HEK293 (cell line): ENCODE results near the gene MASP2.
"Not testable (repeated sequence)": the region's sequence is repeated elsewhere in the genome, so short reads cannot be mapped to it uniquely, and the experiment has no call there.

Source experiments
- CTCF ChIA-PET: fragments of 350-600 bp; formaldehyde crosslinking; extraction: SDS; loops from one replicate; lab custom pipeline; 2021; ENCODE audit warnings: antibody characterized with exemption; lab: Yijun Ruan, JAX
- POLR2A ChIA-PET: fragments of 300-600 bp; formaldehyde crosslinking; extraction: SDS; loops from one replicate; lab custom pipeline; 2020; ENCODE audit warnings: antibody characterized with exemption, inconsistent platforms; lab: Yijun Ruan, JAX
- H3K27ac ChIP-seq: fragments of 200-500 bp; sonication (Bioruptor generic); 2 replicates; pipeline ENCODE4 v1.5.1; 2014; ENCODE audit warnings: low read depth, low read length, control low read depth, inconsistent platforms; ENCODE audit errors: extremely low read depth
- H3K36me3 ChIP-seq, 2 experiments: fragments of 200-500 bp in 1 of 2; sonication (Bioruptor generic) in 1 of 2; 1 replicate in 1 of 2; 2 replicates in 1 of 2; pipeline ENCODE4 v1.5.1; 2014 to 2017; ENCODE audit warnings: inconsistent platforms in 2 of 2, low read length in 2 of 2; ENCODE audit not compliant: control insufficient read depth in 2 of 2, insufficient read depth in 1 of 2
- H3K4me1 ChIP-seq: fragments of 200-500 bp; sonication (Bioruptor generic); 2 replicates; pipeline ENCODE4 v1.5.1; 2014; ENCODE audit warnings: mild to moderate bottlenecking, low read length, inconsistent platforms; ENCODE audit not compliant: control insufficient read depth, insufficient read depth
- H3K4me3 ChIP-seq: 2 replicates; pipeline ENCODE4 v1.5.1; 2011; ENCODE audit warnings: low read depth, mild to moderate bottlenecking, control low read depth, low read length, moderate library complexity
- H3K9me3 ChIP-seq: fragments of 200-500 bp; sonication (Bioruptor generic); 2 replicates; pipeline ENCODE4 v1.5.1; 2014; ENCODE audit warnings: low read depth, low read length, inconsistent platforms; ENCODE audit not compliant: control insufficient read depth, insufficient read depth
- KLF7 ChIP-seq: fragments of 450-650 bp; formaldehyde crosslinking; IDR thresholded peaks from 2 replicates; pipeline ENCODE4 v1.5.1; 2016; ENCODE audit warnings: missing biosample characterization, missing genetic modification characterization, borderline replicate concordance
- PRDM10 ChIP-seq: fragments of 450-650 bp; formaldehyde crosslinking; IDR thresholded peaks from 2 replicates; pipeline ENCODE4 v1.5.1; 2016; ENCODE audit warnings: missing biosample characterization, missing genetic modification characterization
- PRDM4 ChIP-seq: fragments of 450-650 bp; formaldehyde crosslinking; IDR thresholded peaks from 2 replicates; pipeline ENCODE4 v1.5.1; 2017; ENCODE audit warnings: missing biosample characterization, missing genetic modification characterization
- ZNF140 ChIP-seq: fragments of 450-650 bp; formaldehyde crosslinking; IDR thresholded peaks from 2 replicates; pipeline ENCODE4 v1.5.1; 2016; ENCODE audit warnings: missing biosample characterization, missing genetic modification characterization
- ZNF146 ChIP-seq: fragments of 450-650 bp; formaldehyde crosslinking; IDR thresholded peaks from 2 replicates; pipeline ENCODE4 v1.5.1; 2016; ENCODE audit warnings: missing biosample characterization, missing genetic modification characterization
- ZNF16 ChIP-seq: fragments of 450-650 bp; formaldehyde crosslinking; IDR thresholded peaks from 2 replicates; pipeline ENCODE4 v1.5.1; 2016; ENCODE audit warnings: low read depth, missing biosample characterization, missing genetic modification characterization
- ZNF184 ChIP-seq: fragments of 450-650 bp; IDR thresholded peaks from 2 replicates; pipeline ENCODE4 v1.5.1; 2018; ENCODE audit warnings: missing biosample characterization, mild to moderate bottlenecking, missing genetic modification characterization
- ZNF19 ChIP-seq: fragments of 450-650 bp; formaldehyde crosslinking; IDR thresholded peaks from 2 replicates; pipeline ENCODE4; 2016; ENCODE audit warnings: missing biosample characterization, missing genetic modification characterization, low read depth
- ZNF292 ChIP-seq: fragments of 450-650 bp; formaldehyde crosslinking; IDR thresholded peaks from 2 replicates; pipeline ENCODE4 v1.5.1; 2016; ENCODE audit warnings: low read depth, missing biosample characterization, missing genetic modification characterization, borderline replicate concordance
- ZNF404 ChIP-seq: fragments of 450-650 bp; formaldehyde crosslinking; IDR thresholded peaks from 2 replicates; pipeline ENCODE4 v1.5.1; 2017; ENCODE audit warnings: missing biosample characterization, missing genetic modification characterization
- ZNF510 ChIP-seq: fragments of 450-650 bp; formaldehyde crosslinking; IDR thresholded peaks from 2 replicates; pipeline ENCODE4 v1.5.1; 2018; ENCODE audit warnings: mild to moderate bottlenecking, missing genetic modification characterization, missing biosample characterization; ENCODE audit not compliant: insufficient replicate concordance
- ZNF791 ChIP-seq: fragments of 450-650 bp; formaldehyde crosslinking; IDR thresholded peaks from 2 replicates; pipeline ENCODE4 v1.5.1; 2016; ENCODE audit warnings: missing biosample characterization, missing genetic modification characterization
- ZSCAN30 ChIP-seq: fragments of 450-650 bp; IDR thresholded peaks from 2 replicates; pipeline ENCODE4 v1.5.1; 2018; ENCODE audit warnings: missing biosample characterization, mild to moderate bottlenecking, missing genetic modification characterization, moderate library complexity
- ZSCAN4 ChIP-seq: fragments of 450-650 bp; formaldehyde crosslinking; IDR thresholded peaks from 2 replicates; pipeline ENCODE4 v1.5.1; 2017; ENCODE audit warnings: missing biosample characterization, missing genetic modification characterization
- ZXDB ChIP-seq: fragments of 450-650 bp; formaldehyde crosslinking; IDR thresholded peaks from 2 replicates; pipeline ENCODE4 v1.5.1; 2016; ENCODE audit warnings: missing biosample characterization, missing genetic modification characterization
- TF ChIP-seq, protein P1 (sequence below): fragments of 450-650 bp; formaldehyde crosslinking; IDR thresholded peaks from 2 replicates; pipeline ENCODE4 v1.5.1; 2016; ENCODE audit warnings: missing biosample characterization, missing genetic modification characterization

MASP2 gene

GRCh38 chr1:11019971-11020370, 27.1 kb downstream of the MASP2 start (continued):
- TF ChIP-seq ZXDB (tag by site-specific recombination) = no peak
- no peak for TF ChIP-seq ZSCAN30
- no peak for TF ChIP-seq ZNF16
- TF ChIP-seq ZNF791 = no peak
- no peak for TF ChIP-seq ZNF19

DNA sequence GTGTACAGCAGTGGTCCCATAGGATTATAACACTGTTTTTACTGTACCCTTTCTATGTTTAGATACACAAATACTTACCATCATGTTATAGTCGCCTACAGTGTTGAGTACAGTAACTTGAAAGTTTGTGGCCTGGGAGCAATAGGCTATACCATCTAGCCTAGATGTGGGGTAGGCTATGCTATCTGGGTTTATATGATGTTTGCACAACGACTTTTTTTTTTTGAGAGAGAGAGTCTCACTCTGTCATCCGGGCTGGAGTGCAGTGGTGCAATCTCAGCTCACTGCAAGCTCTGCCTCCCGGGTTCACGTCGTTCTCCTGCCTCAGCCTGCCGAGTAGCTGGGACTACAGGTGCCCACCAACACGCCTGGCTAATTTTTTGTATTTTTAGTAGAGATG, 27.7 kb downstream of the MASP2 start:
- H3K4me1 ChIP-seq, H3K9me3 ChIP-seq, CTCF ChIA-PET, H3K27ac ChIP-seq, H3K4me3 ChIP-seq: not testable (repeated sequence)
- H3K36me3 ChIP-seq = peaks cover 74 to 96% of the 10 kb centered on the region in 2 experiments
- peak; percentile 54 for TF ChIP-seq PRDM10 (tag by site-specific recombination)
- POLR2A ChIA-PET = interaction anchor here (0.7 kb wide), 1 partner anchor 541 kb away, joined by 3 read pairs; no protein-coding TSS in a partner anchor

DNA sequence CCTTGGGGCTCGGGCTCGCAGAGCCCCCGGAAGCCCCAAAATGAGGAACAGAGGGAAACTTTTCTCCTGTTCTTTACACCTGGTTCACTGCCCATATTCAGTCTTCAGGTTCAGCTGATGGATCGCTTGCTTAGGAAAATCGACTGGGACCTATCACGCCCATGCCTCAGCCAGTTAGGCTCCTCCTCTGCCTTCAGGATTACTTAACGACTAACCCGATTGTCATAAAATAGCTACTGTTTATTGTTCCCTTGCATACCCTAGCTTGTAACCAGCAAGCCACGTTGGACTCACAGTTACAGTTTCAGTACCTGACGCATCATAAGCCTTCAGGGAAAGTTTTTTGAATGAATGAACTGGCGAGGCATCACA, 33.9 kb downstream of the MASP2 start:
- POLR2A ChIA-PET = interaction anchor here (1.7 to 2.0 kb wide), 2 partner anchors 12 to 37 kb away, joined by 5 to 10 read pairs; no protein-coding TSS in a partner anchor
- H3K9me3 ChIP-seq = no peaks in the 10 kb centered on the region
- no peak for TF ChIP-seq KLF7 (tag by site-specific recombination)
- no peak for TF ChIP-seq ZNF404 (tag by site-specific recombination)
- TF ChIP-seq, protein P1, sequence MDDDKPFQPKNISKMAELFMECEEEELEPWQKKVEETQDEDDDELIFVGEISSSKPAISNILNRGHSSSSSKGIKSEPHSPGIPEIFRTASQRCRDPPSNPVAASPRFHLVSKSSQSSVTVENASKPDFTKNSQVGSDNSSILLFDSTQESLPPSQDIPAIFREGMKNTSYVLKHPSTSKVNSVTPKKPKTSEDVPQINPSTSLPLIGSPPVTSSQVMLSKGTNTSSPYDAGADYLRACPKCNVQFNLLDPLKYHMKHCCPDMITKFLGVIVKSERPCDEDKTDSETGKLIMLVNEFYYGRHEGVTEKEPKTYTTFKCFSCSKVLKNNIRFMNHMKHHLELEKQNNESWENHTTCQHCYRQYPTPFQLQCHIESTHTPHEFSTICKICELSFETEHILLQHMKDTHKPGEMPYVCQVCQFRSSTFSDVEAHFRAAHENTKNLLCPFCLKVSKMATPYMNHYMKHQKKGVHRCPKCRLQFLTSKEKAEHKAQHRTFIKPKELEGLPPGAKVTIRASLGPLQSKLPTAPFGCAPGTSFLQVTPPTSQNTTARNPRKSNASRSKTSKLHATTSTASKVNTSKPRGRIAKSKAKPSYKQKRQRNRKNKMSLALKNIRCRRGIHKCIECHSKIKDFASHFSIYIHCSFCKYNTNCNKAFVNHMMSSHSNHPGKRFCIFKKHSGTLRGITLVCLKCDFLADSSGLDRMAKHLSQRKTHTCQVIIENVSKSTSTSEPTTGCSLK (tag by site-specific recombination) = no peak
- TF ChIP-seq ZNF140 (tag by site-specific recombination) = no peak
- TF ChIP-seq ZNF510 (tag by site-specific recombination) = no peak
- TF ChIP-seq ZSCAN4 (tag by site-specific recombination) = no peak
- TF ChIP-seq ZNF292 = no peak
- TF ChIP-seq ZNF184 = no peak
- no peak for TF ChIP-seq PRDM4 (tag by site-specific recombination)
- TF ChIP-seq ZNF146 (tag by site-specific recombination) = no peak
- H3K4me1 ChIP-seq = peaks cover 7% of the 10 kb centered on the region
- H3K4me3 ChIP-seq = peak overlapping the region; percentile 100
- H3K27ac ChIP-seq = peak overlapping the region; percentile 96
- CTCF ChIA-PET = interaction anchor here (0.7 kb wide), 1 partner anchor 103 kb away, joined by 3 read pairs; no protein-coding TSS in a partner anchor
- peaks cover 38 to 49% of the 10 kb centered on the region in 2 experiments; a peak in 2 of 3 replicates for H3K36me3 ChIP-seq
